OCI-LY1 (cell line): Measurements from ENCODE around the gene ASXL2.

Source experiments
- EZH2 ChIP-seq: fragments of 200-600 bp; sonication (generic), shearing (Covaris generic); IDR thresholded peaks from 2 replicates; pipeline ENCODE4 v1.8.0; 2017; ENCODE audit warnings: borderline replicate concordance, mixed run types, mild to moderate bottlenecking, antibody characterized with exemption, low read length, moderate library complexity, mixed read lengths
- TF ChIP-seq, protein P1 (sequence below): fragments of 200-600 bp; sonication (generic), shearing (Covaris generic); IDR thresholded peaks from 2 replicates; pipeline ENCODE4 v1.5.1; 2017; ENCODE audit warnings: mild to moderate bottlenecking, antibody characterized with exemption, low read length, moderate library complexity, mixed read lengths

DNA sequence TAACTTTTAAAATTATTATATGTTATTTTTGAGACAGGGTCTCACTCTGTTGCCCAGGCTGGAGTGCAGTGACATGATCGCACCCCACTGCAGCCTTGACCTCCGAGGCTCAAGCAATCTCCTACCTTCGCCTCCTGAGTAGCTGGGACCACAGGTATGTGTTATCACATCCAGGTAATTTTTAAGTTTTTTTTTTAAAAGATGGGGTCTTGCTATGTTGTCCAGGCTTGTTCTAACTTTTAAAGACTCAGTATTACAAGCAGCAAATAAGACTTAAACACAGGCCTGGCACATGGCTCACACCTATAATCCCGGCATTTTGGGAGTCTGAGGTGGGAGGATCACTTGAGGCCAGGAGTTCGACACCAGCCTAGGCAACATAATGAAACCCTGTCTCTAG is 101.2 kb downstream of the ASXL2 start:
- TF ChIP-seq, protein P1, sequence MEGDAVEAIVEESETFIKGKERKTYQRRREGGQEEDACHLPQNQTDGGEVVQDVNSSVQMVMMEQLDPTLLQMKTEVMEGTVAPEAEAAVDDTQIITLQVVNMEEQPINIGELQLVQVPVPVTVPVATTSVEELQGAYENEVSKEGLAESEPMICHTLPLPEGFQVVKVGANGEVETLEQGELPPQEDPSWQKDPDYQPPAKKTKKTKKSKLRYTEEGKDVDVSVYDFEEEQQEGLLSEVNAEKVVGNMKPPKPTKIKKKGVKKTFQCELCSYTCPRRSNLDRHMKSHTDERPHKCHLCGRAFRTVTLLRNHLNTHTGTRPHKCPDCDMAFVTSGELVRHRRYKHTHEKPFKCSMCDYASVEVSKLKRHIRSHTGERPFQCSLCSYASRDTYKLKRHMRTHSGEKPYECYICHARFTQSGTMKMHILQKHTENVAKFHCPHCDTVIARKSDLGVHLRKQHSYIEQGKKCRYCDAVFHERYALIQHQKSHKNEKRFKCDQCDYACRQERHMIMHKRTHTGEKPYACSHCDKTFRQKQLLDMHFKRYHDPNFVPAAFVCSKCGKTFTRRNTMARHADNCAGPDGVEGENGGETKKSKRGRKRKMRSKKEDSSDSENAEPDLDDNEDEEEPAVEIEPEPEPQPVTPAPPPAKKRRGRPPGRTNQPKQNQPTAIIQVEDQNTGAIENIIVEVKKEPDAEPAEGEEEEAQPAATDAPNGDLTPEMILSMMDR: no peak
- TF ChIP-seq EZH2: no peak
